ENCODE data around the gene PPIG.

DNA sequence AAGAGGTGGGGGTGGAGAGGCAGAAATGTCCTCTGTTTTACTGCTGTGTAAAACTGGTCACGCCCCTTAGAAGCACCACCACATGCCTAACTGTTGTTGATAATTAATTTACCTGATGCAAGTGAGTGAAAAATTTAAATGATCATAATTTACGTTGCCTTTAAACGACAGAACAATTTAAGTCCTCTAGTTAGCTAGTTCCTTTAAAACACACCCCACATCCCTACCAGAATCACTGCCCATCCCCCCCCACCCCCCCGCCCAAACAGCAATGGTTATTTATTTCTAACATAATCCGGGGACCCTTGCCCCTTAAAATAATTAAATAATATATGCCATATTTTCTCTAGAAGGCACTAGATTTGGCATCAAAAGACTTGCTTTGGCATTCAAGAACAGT is 633 bp upstream of the PPIG start:
- TF ChIP-seq REST (IDR thresholded peaks at IDR 0.05; ENCODE audit: insufficient read depth in 1 of 2, low read depth in 2 of 2, low read length in 2 of 2) = no peak
- TF ChIP-seq POLR2AphosphoS5 (IDR thresholded peaks at IDR 0.05; ENCODE audit: low read depth, low read length) = no peak
- TF ChIP-seq SIN3A (IDR thresholded peaks at IDR 0.05; ENCODE audit: borderline replicate concordance, insufficient read depth, low read length) = no peak
